T-helper 2 cell treated with Interferon-gamma antibody and Interleukin-4, amounts not matched to agents 5 μg/mL and 100 μg/mL, for 36 hours (primary cell): ENCODE measurements around the gene NCKAP1.
"Not testable (repeated sequence)": the region's sequence is repeated elsewhere in the genome, so short reads cannot be mapped to it uniquely, and the experiment has no call there.

Experiments used
- DNase-seq: peaks from one replicate; pipeline ENCODE4 v3.0.0; 2021; ENCODE audit warnings: low spot score
- H3K27ac Mint-ChIP-seq: one replicate; pipeline ENCODE4 v1.8.0; 2021; ENCODE audit warnings: mild to moderate bottlenecking, mixed read lengths
- H3K27me3 Mint-ChIP-seq: one replicate; pipeline ENCODE4 v1.8.0; 2021; ENCODE audit warnings: low read depth, mixed read lengths
- H3K36me3 Mint-ChIP-seq: one replicate; pipeline ENCODE4 v1.8.0; 2021; ENCODE audit warnings: low read depth, mixed read lengths
- H3K4me1 Mint-ChIP-seq: one replicate; pipeline ENCODE4 v1.8.0; 2021; ENCODE audit warnings: low read depth, mixed read lengths
- H3K4me3 Mint-ChIP-seq: one replicate; pipeline ENCODE4 v1.8.0; 2022; ENCODE audit warnings: mild to moderate bottlenecking, moderate library complexity, mixed read lengths
- H3K9me3 Mint-ChIP-seq: one replicate; pipeline ENCODE4 v1.8.0; 2021; ENCODE audit warnings: mixed read lengths

The NCKAP1 gene

GRCh38 chr2:183057333-183057985, 19.2 kb upstream of the NCKAP1 start:
- Mint-ChIP-seq H3K4me1 (peaks cover 2% of the 10 kb centered on the region), H3K4me3 (no peak overlapping the region), H3K36me3 (no peaks in the 10 kb centered on the region), H3K27ac (no peak overlapping the region), H3K27me3 (peaks cover 7% of the 10 kb centered on the region), H3K9me3 (no peaks in the 10 kb centered on the region)
- no peak for DNase-seq

DNA sequence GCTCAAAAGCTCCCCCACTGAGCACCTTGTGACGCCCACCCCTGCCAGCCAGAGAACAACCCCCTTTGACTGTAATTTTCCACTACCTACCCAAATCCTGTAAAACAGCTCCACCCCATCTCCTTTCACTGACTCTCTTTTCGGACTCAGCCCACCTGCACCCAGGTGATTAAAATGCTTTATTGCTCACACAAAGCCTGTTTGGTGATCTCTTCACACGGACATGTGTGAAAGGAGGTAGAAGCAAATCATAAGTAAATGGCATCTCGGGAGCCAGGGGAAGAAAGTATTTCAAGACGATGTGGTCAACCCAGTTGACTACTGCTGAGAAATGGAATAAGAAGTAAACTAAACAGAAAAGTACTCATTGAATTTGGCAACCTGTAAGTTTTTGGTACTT, 11.2 kb upstream of the NCKAP1 start:
- no peak for DNase-seq

DNA sequence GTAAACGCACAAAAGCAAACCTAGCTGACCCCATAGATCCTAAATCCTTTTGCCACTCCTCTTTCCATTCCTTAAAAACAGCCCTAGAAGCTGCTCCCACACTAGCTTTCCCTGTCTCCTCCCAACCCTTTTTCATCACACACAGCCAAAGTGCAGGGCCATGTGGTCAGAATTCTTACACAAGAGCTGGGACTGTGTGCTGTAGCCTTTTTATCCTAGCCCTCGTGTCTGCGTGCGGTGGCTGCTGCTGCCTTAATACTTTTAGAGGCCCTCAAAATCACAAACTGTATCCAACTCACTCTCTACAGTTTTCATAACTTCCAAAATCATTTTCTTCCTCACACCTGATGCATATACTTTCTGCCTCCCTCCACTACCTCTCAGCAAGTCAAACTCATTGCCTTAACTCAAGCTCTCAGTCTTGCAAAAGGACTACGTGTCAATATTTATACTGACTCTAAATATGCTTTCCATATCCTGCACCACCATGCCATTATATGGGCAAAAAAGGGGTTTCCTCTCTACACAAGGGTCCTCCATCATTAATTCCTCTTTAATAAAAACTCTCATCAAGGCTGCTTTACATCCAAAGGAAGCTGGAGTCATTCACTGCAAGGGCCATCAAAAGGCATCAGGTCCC, 9.3 kb upstream of the NCKAP1 start:
- not testable (repeated sequence) for H3K4me1 Mint-ChIP-seq, H3K9me3 Mint-ChIP-seq, H3K36me3 Mint-ChIP-seq, H3K4me3 Mint-ChIP-seq, H3K27ac Mint-ChIP-seq, DNase-seq
- H3K27me3 Mint-ChIP-seq, result peaks cover 26% of the 10 kb centered on the region

More for the DNA sequence above, 11.2 kb upstream of the NCKAP1 start:
- H3K27me3 Mint-ChIP-seq, result peaks cover 17% of the 10 kb centered on the region
- no peak overlapping the region for H3K4me3 Mint-ChIP-seq
- H3K9me3 Mint-ChIP-seq, result no peaks in the 10 kb centered on the region
- H3K36me3 Mint-ChIP-seq, result no peaks in the 10 kb centered on the region
- H3K27ac Mint-ChIP-seq, result no peak overlapping the region
- no peaks in the 10 kb centered on the region for H3K4me1 Mint-ChIP-seq

DNA sequence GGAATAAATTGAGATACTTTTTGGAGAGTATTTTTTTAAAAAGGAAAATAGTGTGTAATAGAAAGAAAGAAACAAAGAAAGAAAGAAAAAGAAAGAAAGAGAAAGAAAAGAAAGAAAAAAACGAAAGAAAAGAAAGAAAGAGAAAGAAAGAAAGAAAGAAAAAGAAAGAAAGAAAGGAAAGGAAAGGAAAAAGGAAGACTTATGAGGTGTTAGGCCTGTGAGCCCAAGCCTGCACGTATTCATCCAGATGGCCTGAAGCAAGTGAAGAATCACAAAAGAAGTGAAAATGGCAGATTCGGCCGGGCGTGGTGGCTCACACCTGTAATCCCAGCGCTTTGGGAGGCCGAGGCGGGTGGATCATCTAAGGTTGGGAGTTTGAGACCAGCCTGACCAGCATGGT, 5.3 kb upstream of the NCKAP1 start:
- not testable (repeated sequence) for H3K27ac Mint-ChIP-seq, H3K9me3 Mint-ChIP-seq, DNase-seq, H3K4me1 Mint-ChIP-seq, H3K36me3 Mint-ChIP-seq, H3K4me3 Mint-ChIP-seq
- peaks cover 59% of the 10 kb centered on the region for H3K27me3 Mint-ChIP-seq

- Mint-ChIP-seq H3K36me3 (no peaks in the 10 kb centered on the region), H3K4me3 (no peak overlapping the region), H3K9me3 (no peaks in the 10 kb centered on the region), H3K4me1 (peaks cover 21% of the 10 kb centered on the region), H3K27ac (no peak overlapping the region), H3K27me3 (peaks cover 73% of the 10 kb centered on the region)
- no peak for DNase-seq
Observed at GRCh38 chr2:183040604-183041003, 2.3 kb upstream of the NCKAP1 start.

- Mint-ChIP-seq H3K4me3 (peak overlapping the region; percentile 69), H3K27ac (no peak overlapping the region), H3K36me3 (no peaks in the 10 kb centered on the region), H3K9me3 (no peaks in the 10 kb centered on the region), H3K27me3 (peaks cover 83% of the 10 kb centered on the region), H3K4me1 (peaks cover 24% of the 10 kb centered on the region)
- DNase-seq, result no peak
Observed at GRCh38 chr2:183037553-183038340, 510 bp downstream of the NCKAP1 start.

GRCh38 chr2:183037074-183037552, 1.1 kb downstream of the NCKAP1 start:
- peaks cover 24% of the 10 kb centered on the region for H3K4me1 Mint-ChIP-seq
- H3K9me3 Mint-ChIP-seq, result no peaks in the 10 kb centered on the region
- no peaks in the 10 kb centered on the region for H3K36me3 Mint-ChIP-seq
- H3K4me3 Mint-ChIP-seq, result peak overlapping the region; percentile 69
- H3K27me3 Mint-ChIP-seq, result peaks cover 82% of the 10 kb centered on the region
- H3K27ac Mint-ChIP-seq, result no peak overlapping the region
- DNase-seq, result no peak

DNA sequence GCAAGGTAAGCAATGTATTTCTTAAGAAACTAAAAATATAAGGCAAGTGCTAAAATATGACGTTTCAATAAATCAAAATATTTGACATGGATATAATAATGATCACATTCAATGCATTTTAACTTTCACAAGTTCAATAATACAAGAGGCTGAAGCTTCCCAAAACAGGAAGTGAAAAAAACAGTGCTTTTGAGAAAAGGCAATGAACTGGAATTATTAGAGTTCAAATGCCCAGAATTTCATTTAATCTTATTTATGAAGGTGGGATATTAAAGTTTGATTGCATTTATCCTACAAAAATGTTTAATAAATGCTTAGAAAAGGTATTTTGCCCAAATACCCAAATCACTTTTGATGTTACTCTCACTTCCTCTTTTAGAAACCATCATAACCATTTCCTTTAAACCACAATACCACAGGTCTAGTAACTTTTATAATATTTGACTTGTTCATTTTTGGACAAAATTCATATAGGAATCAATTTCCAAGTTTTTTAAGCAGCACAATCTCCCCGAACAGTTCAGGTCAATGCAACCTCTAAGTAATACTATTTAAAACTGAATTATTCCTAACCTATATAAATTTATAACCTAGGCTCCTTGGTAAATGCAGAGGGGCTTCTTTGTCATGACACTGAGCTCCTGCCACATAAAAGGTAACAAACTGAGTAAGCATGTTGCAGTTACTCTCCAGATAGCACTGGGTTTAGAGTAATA, 2.1 kb downstream of the NCKAP1 start:
- Mint-ChIP-seq H3K9me3 (no peaks in the 10 kb centered on the region), H3K36me3 (no peaks in the 10 kb centered on the region), H3K4me1 (peaks cover 24% of the 10 kb centered on the region), H3K27me3 (peaks cover 83% of the 10 kb centered on the region), H3K27ac (no peak overlapping the region), H3K4me3 (no peak overlapping the region)
- no peak for DNase-seq

DNA sequence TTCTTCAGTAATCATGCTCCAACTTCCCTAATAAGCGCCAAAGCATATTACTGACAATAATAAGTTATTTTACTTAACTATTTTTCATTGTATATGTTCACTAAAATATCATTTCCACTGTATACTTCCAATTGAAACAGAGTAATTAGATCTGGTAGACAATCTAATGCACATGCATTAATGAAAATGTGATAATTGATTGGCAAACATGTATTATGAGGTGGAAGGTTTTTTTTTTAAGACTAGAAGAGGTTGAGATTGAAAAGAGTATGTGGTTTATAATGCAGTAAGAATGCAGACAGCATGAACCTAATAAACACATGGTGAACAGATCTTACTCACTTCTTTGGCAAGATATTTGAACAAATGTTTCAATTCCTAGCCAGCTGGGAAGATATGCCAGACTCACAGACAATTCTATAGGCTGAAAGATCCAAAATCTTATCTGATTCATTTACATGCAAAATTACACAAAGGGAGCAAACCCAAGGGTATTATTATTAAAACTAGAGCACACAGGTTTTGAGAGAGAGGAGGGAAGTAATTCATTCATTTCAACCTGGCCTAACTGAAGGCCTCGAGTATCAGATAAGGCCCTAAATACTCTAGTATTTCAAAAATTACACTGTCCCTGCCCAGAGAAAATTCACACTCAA, 2.8 kb downstream of the NCKAP1 start:
- H3K4me3 Mint-ChIP-seq, result no peak overlapping the region
- H3K27ac Mint-ChIP-seq, result no peak overlapping the region

GRCh38 chr2:183034806-183035205, 3.5 kb downstream of the NCKAP1 start:
- Mint-ChIP-seq H3K4me3 (no peak overlapping the region), H3K9me3 (no peaks in the 10 kb centered on the region), H3K27ac (no peak overlapping the region), H3K4me1 (peaks cover 24% of the 10 kb centered on the region), H3K36me3 (no peaks in the 10 kb centered on the region), H3K27me3 (peaks cover 83% of the 10 kb centered on the region)
- no peak for DNase-seq

More for the DNA sequence above, 2.8 kb downstream of the NCKAP1 start:
- H3K4me1 Mint-ChIP-seq, result peaks cover 24% of the 10 kb centered on the region
- no peak for DNase-seq
- no peaks in the 10 kb centered on the region for H3K36me3 Mint-ChIP-seq
- H3K27me3 Mint-ChIP-seq, result peaks cover 83% of the 10 kb centered on the region
- no peaks in the 10 kb centered on the region for H3K9me3 Mint-ChIP-seq

DNA sequence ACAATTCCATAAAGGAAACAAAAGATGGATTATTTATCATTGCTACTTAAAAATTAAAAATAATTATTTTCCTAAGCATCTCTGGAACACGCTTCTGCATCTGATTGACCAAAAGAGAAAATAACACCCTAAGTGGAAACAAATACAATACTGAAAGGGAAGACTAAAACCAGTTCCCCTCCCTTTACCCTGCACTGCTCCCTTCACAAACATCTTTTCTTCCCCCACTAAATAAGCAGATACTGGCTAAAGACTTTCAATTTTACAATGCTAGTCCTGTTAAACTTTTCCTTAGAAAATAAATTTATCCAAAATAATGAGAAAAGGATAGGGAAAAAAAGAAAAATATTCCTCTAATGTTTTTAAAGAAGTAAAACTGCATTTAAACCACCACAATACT, 4.3 kb downstream of the NCKAP1 start:
- Mint-ChIP-seq H3K9me3 (no peaks in the 10 kb centered on the region), H3K4me3 (no peak overlapping the region), H3K36me3 (no peaks in the 10 kb centered on the region), H3K27ac (no peak overlapping the region), H3K27me3 (peaks cover 84% of the 10 kb centered on the region), H3K4me1 (peaks cover 22% of the 10 kb centered on the region)
- DNase-seq, result no peak

GRCh38 chr2:183031911-183032794, 6.1 kb downstream of the NCKAP1 start:
- no peaks in the 10 kb centered on the region for H3K9me3 Mint-ChIP-seq
- no peaks in the 10 kb centered on the region for H3K36me3 Mint-ChIP-seq
- no peak overlapping the region for H3K27ac Mint-ChIP-seq
- H3K4me1 Mint-ChIP-seq, result peaks cover 15% of the 10 kb centered on the region
- H3K4me3 Mint-ChIP-seq, result no peak overlapping the region
- H3K27me3 Mint-ChIP-seq, result peaks cover 79% of the 10 kb centered on the region
- DNase-seq, result no peak

DNA sequence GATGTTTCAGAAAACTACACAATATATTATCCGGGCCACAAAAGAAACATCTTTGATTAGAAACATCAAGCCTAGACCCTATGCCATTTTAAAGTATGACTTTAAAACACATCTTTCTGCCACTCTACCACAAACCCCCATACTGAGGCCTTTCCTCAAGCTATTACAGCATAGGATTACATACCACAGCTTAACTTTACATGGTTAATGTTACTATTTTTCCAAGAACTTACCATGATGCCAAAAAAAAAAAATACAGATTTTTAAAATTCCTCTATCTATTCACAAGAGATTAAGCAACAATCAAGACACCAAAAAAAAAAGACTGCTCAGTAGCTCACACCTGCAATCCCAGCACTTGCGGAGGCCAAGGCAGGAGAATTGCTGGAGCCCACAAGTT, 9.0 kb downstream of the NCKAP1 start:
- no peak for DNase-seq
- H3K27me3 Mint-ChIP-seq, result peaks cover 63% of the 10 kb centered on the region
- no peaks in the 10 kb centered on the region for H3K36me3 Mint-ChIP-seq
- H3K4me3 Mint-ChIP-seq, result no peak overlapping the region
- H3K27ac Mint-ChIP-seq, result no peak overlapping the region
- no peaks in the 10 kb centered on the region for H3K4me1 Mint-ChIP-seq
- no peaks in the 10 kb centered on the region for H3K9me3 Mint-ChIP-seq
